A673 (cell line): ENCODE measurements around the gene FLRT2. TPM values are rescaled to one million over a fixed set of nuclear protein-coding genes. Genes with fewer than 3 reads are reported as not detected.
A peak's percentile ranks its signal among the peaks of the same experiment; 100 is the strongest.

Experiments used
- BruUV-seq: library from RNA; stranded (reverse); fragments of 400-500 nt; replicated peaks from 2 replicates; lab custom pipeline; 2021; lab: Mats Ljungman, UMichigan
- CTCF ChIA-PET: fragments of 300-600 bp; sonication (Branson Sonifier 250); formaldehyde crosslinking; loops from one replicate; lab custom pipeline; 2022; ENCODE audit warnings: antibody characterized with exemption; lab: Charles Lee
- POLR2A ChIA-PET: fragments of 300-600 bp; sonication (Branson Sonifier 250); formaldehyde crosslinking; loops from one replicate; lab custom pipeline; 2022; ENCODE audit warnings: antibody characterized with exemption; ENCODE audit not compliant: low non-redundant PET; lab: Charles Lee
- DNase-seq: peaks from one replicate; pipeline ENCODE4 v3.0.0-alpha.2; 2015; ENCODE audit warnings: low spot score
- H3K27ac ChIP-seq: fragments of 200-600 bp; sonication (generic); 2 replicates; pipeline ENCODE4 v1.5.1; 2016; ENCODE audit warnings: mixed run types, low read depth, mild to moderate bottlenecking, mixed read lengths, antibody characterized with exemption, low read length; ENCODE audit not compliant: poor library complexity, severe bottlenecking
- H3K27me3 ChIP-seq: fragments of 200-600 bp; sonication (generic); replicated peaks from 2 replicates; pipeline ENCODE4 v1.6.1; 2017; ENCODE audit warnings: mixed run types, low read depth, mild to moderate bottlenecking, mixed read lengths, antibody characterized with exemption, low read length; ENCODE audit not compliant: insufficient read depth, poor library complexity
- H3K36me3 ChIP-seq: fragments of 200-600 bp; sonication (generic); 2 replicates; pipeline ENCODE4 v1.6.1; 2016; ENCODE audit warnings: mixed run types, mild to moderate bottlenecking, mixed read lengths, antibody characterized with exemption, low read length; ENCODE audit not compliant: insufficient read depth, poor library complexity, severe bottlenecking
- H3K4me1 ChIP-seq: fragments of 200-600 bp; sonication (generic); 2 replicates; pipeline ENCODE4 v1.6.1; 2017; ENCODE audit warnings: mixed run types, mild to moderate bottlenecking, mixed read lengths, antibody characterized with exemption, low read length; ENCODE audit not compliant: insufficient read depth, poor library complexity, severe bottlenecking
- H3K4me3 ChIP-seq: fragments of 200-600 bp; sonication (generic); 2 replicates; pipeline ENCODE4 v1.5.1; 2016; ENCODE audit warnings: low read depth, mixed run types, mild to moderate bottlenecking, mixed read lengths, low read length; ENCODE audit not compliant: poor library complexity, severe bottlenecking
- H3K9me3 ChIP-seq: fragments of 200-600 bp; sonication (generic); 2 replicates; pipeline ENCODE4 v1.6.1; 2016; ENCODE audit warnings: mixed run types, low read depth, mild to moderate bottlenecking, mixed read lengths, antibody characterized with exemption, low read length; ENCODE audit not compliant: poor library complexity, severe bottlenecking
- EZH2 ChIP-seq: fragments of 200-600 bp; sonication (generic); IDR thresholded peaks from 2 replicates; pipeline ENCODE4 v1.6.1; 2017; ENCODE audit warnings: borderline replicate concordance, low read depth, mild to moderate bottlenecking, mixed read lengths, antibody characterized with exemption, low read length; ENCODE audit not compliant: poor library complexity, severe bottlenecking
- intact Hi-C: fragments of 100-400 bp; cut with micrococcal nuclease; formaldehyde crosslinking; loops from one replicate; pipeline ENCODE4 v1.10.0; 2022; ENCODE audit not compliant: unreplicated experiment
- total RNA-seq: library from RNA; stranded (reverse); gene quantifications from 2 replicates; pipeline ENCODE4 v1.2.3, GENCODE V29; 2021
- TF ChIP-seq, protein P1 (sequence below): fragments of 300-800, 200-600 bp; sonication (generic); conservative IDR thresholded peaks from 2 replicates; pipeline ENCODE4 v1.5.1; 2017; ENCODE audit warnings: low read depth, mild to moderate bottlenecking, antibody characterized with exemption, low read length, moderate library complexity, mixed read lengths

Gene FLRT2
- total RNA-seq, 1 experiment from 2014 or later, result 128 TPM

DNA sequence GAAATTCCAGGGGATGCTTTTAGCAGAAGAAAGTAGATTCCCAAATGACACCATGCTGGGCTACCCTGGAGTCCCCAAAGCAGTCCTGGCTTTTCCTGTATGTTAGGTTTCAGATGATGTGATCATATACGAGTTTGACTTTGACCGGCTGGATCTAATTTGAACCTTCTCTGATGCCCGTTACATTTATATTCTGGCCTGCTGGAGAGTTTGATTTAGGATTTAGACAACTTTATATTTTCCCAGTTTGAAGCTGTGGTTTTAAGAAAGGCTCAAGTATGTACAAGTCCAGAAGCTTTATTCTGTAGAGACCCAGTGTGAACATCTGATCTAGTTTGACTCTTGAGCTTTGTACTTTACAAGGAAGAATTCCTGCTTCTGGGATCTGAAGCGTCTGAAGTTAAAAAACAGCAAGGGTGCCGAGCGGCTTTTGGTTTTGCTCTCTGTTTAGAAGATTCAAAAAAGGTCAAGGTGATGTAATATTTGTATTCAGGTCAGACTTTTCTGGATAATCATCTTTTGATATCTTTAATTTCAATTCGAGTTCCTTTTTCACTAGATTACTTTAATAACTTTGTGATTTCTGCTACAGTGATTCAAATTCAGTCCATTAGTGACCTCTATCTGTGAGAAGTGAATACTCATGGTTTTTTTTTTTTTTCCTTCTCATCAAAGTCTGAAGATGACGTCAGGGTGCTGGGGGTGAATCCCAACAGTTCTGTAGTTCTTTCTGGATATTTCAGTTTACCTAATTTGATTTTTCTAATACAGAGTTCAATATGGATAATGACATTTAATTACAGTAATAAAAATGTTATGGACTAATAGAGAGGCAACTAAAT is 6.3 kb downstream of the FLRT2 start:
- H3K27ac ChIP-seq, result peak overlapping the region; percentile 45
- peak; percentile 79 for DNase-seq
- POLR2A ChIA-PET, result no interaction called here

DNA sequence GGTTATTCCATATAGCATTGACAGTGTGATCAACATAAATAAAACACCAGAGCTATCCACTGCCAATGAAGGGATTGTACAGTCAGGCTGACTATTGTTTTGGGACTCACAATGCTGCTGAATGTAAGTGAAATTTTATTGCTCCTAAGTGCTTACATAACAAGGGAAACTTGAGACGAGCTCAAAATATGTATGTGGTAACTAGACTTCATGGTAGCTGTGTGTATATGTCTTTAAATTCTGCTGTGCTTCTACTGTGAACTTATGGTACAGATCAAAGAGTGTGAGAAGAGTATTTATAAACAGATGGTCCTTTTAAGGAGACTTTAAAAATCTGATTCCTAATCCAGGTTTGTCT is 6.9 kb downstream of the FLRT2 start:
- peak; percentile 61 for DNase-seq
- POLR2A ChIA-PET, result no interaction called here
- Histone ChIP-seq H3K36me3 (peaks cover 6% of the 10 kb centered on the region), H3K27me3 (no peaks in the 10 kb centered on the region), H3K4me3 (peak overlapping the region; percentile 77), H3K9me3 (no peaks in the 10 kb centered on the region), H3K4me1 (peaks cover 39% of the 10 kb centered on the region), H3K27ac (peak overlapping the region; percentile 45)
- TF ChIP-seq, protein P1, sequence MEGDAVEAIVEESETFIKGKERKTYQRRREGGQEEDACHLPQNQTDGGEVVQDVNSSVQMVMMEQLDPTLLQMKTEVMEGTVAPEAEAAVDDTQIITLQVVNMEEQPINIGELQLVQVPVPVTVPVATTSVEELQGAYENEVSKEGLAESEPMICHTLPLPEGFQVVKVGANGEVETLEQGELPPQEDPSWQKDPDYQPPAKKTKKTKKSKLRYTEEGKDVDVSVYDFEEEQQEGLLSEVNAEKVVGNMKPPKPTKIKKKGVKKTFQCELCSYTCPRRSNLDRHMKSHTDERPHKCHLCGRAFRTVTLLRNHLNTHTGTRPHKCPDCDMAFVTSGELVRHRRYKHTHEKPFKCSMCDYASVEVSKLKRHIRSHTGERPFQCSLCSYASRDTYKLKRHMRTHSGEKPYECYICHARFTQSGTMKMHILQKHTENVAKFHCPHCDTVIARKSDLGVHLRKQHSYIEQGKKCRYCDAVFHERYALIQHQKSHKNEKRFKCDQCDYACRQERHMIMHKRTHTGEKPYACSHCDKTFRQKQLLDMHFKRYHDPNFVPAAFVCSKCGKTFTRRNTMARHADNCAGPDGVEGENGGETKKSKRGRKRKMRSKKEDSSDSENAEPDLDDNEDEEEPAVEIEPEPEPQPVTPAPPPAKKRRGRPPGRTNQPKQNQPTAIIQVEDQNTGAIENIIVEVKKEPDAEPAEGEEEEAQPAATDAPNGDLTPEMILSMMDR, result no peak
- no peak for TF ChIP-seq EZH2
- intact Hi-C loops, result loop anchor here (2.0 to 10.0 kb wide), 3 partner anchors 70 to 1468 kb away; no protein-coding TSS in a partner anchor
- CTCF ChIA-PET, result no interaction called here
- BruUV-seq, result no TSS peak

More for the DNA sequence above, 6.3 kb downstream of the FLRT2 start:
- Histone ChIP-seq H3K27me3 (no peaks in the 10 kb centered on the region), H3K4me3 (peak overlapping the region; percentile 77), H3K9me3 (no peaks in the 10 kb centered on the region), H3K4me1 (peaks cover 36% of the 10 kb centered on the region), H3K36me3 (peaks cover under 1% of the 10 kb centered on the region)
- BruUV-seq, result no TSS peak
- intact Hi-C loops, result loop anchor here (2.0 to 10.0 kb wide), 3 partner anchors 71 to 1469 kb away; no protein-coding TSS in a partner anchor
- CTCF ChIA-PET, result interaction anchor here (0.7 kb wide), 1 partner anchor 418 kb away, joined by 4 read pairs; no protein-coding TSS in a partner anchor
- TF ChIP-seq EZH2, result no peak
- TF ChIP-seq, protein P1, result peak; percentile 61

DNA sequence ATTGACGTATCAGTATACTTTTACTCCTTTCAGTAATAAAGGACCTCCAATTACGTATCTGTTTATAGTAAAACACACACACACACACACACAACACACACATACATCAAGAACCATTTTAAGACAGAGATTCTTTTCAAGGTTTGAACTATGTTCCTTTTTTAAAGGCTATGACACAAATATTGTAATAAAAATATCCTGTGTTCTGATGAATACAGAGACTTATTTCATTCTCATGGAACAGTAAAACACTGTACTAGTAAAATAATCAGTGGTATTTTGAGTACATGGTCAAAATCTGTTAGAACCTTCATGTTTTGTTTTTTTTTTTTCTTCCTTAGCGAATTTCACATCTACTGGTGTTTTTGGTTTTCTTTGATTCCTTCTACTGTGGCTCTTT is 7.6 kb downstream of the FLRT2 start:
- no peak for DNase-seq
- Histone ChIP-seq H3K27ac (peak overlapping the region; percentile 45), H3K4me3 (peak overlapping the region; percentile 77), H3K4me1 (peaks cover 39% of the 10 kb centered on the region), H3K36me3 (peaks cover 12% of the 10 kb centered on the region), H3K27me3 (no peaks in the 10 kb centered on the region), H3K9me3 (no peaks in the 10 kb centered on the region)
- TF ChIP-seq, protein P1, result no peak
- no peak for TF ChIP-seq EZH2
- ChIA-PET POLR2A (no interaction called here), CTCF (no interaction called here)
- intact Hi-C loops, result loop anchor here (2.0 to 10.0 kb wide), 3 partner anchors 69 to 1467 kb away; no protein-coding TSS in a partner anchor
- no TSS peak for BruUV-seq
